Measurements from ENCODE around the gene BOD1. TPM values are rescaled to one million over a fixed set of nuclear protein-coding genes. Genes with fewer than 3 reads are reported as not detected.
A peak's percentile ranks its signal among the peaks of the same experiment; 100 is the strongest.

The BOD1 gene
- total RNA-seq: 10 to 100 TPM; 14.3 to 15.9 TPM

DNA sequence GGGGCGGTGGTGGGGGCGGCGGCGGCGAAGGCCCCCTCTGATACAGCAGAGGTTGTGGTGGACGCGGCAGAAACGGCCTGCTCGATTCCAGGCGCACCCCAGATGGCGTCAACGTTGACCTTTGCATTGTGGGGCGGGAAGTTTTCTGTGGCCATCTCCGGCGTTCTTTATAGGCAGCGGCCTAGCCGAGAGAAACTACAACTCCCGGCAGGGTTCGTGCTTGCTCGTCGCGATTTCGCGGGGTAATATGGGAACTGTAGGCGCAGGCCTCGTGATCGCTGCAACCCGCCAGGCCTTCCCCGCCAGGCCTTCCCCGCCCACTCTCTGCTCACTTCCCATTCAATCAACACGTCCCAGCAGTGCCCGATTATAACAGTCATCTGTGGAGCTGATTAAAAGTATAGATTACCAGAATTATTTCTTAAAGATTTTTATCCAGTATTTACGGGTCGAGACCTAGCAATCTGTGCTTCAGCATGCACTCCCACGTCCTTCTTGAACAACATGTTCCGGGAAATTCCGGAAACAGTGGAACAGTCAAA is at the start of gene BOD1:
BOD1 (minus strand) TSS at position 74 of the 542 bp plus-strand sequence. CDS start 214 bp downstream, outside the sequence.
- peak; percentile 96 for DNase-seq
- H3K27me3 Mint-ChIP-seq: no peaks in the 10 kb centered on the region
- CTCF ChIA-PET: interaction anchor here (0.6 to 4.3 kb wide), 23 partner anchors 9 to 695 kb away, joined by 3 to 53 read pairs (median 5); partner anchors contain the start of gene CPEB4
- peak within 1 kb of the TSS; percentile 74 for H3K27ac Mint-ChIP-seq
- H3K36me3 Mint-ChIP-seq (ENCODE audit: low read depth): peaks cover 11% of the 10 kb centered on the region
- H3K4me1 Mint-ChIP-seq: peaks cover 35% of the 10 kb centered on the region
- peak within 1 kb of the TSS; percentile 81 for H3K4me3 Mint-ChIP-seq
- no peaks in the 10 kb centered on the region for H3K9me3 Mint-ChIP-seq
- POLR2A ChIA-PET: interaction anchor here (1.0 to 1.9 kb wide), 12 partner anchors 8 to 357 kb away, joined by 3 to 11 read pairs (median 4); partner anchors contain the start of gene CPEB4

- no peaks in the 10 kb centered on the region for H3K27me3 Mint-ChIP-seq
- no peak for DNase-seq
- CTCF ChIA-PET: no interaction called here
- no peaks in the 10 kb centered on the region for H3K9me3 Mint-ChIP-seq
- no peak overlapping the region for H3K27ac Mint-ChIP-seq
- no peaks in the 10 kb centered on the region for H3K4me1 Mint-ChIP-seq
- H3K4me3 Mint-ChIP-seq: no peak overlapping the region
- POLR2A ChIA-PET: no interaction called here
- no peaks in the 10 kb centered on the region for H3K36me3 Mint-ChIP-seq (ENCODE audit: low read depth)
These were observed 48.9 kb upstream of the BOD1 start for GRCh38 chr5:173665326-173665725.

- H3K9me3 Mint-ChIP-seq: no peaks in the 10 kb centered on the region
- H3K4me1 Mint-ChIP-seq: no peaks in the 10 kb centered on the region
- DNase-seq: no peak
- H3K36me3 Mint-ChIP-seq (ENCODE audit: low read depth): no peaks in the 10 kb centered on the region
- no peak overlapping the region for H3K27ac Mint-ChIP-seq
- CTCF ChIA-PET: no interaction called here
- POLR2A ChIA-PET: no interaction called here
- no peak overlapping the region for H3K4me3 Mint-ChIP-seq
- no peaks in the 10 kb centered on the region for H3K27me3 Mint-ChIP-seq
These were observed 47.7 kb upstream of the BOD1 start for GRCh38 chr5:173664154-173664526.

- Mint-ChIP-seq H3K27ac (no peak overlapping the region), H3K4me1 (no peaks in the 10 kb centered on the region), H3K36me3 (ENCODE audit: low read depth) (no peaks in the 10 kb centered on the region), H3K4me3 (no peak overlapping the region), H3K9me3 (no peaks in the 10 kb centered on the region), H3K27me3 (no peaks in the 10 kb centered on the region)
- ChIA-PET POLR2A (no interaction called here), CTCF (no interaction called here)
- no peak for DNase-seq
These were observed 47.1 kb upstream of the BOD1 start for GRCh38 chr5:173663352-173664153.

DNA sequence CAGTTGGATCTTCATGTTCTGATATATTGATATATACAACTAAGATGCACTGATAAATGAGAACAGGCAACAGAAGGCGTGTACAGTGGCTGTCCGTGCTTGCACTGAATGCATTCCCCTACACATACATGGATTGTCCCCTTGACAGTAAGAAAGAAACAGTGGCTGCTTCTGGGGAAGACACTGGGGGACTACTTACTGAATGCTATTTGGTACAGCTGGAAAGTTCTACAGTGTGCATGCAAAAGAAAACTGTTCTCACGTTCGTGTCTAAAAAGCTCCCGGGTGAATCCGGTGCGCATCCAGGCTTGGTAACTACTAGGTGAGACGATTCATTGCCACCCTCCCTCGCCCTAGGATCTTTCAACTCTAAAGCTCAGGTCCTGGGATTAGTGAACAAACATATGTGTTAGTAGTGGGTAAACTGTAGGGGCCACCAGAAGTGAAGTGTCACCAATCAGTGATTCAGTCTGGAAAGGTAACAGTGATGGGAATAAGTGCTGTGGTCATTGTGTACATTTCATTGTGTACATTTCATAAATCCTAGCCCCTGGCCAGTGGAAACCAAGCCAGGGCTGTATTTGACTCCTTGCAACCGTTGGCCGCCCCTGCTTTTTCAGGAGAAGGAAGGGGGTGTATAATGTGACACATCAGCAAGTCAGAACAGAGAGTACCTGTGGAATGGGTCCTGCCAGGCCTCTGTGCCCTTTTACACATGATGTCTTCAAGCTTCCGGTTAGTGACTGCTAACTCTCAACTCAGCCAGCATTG is 46.3 kb upstream of the BOD1 start:
- Mint-ChIP-seq H3K4me1 (no peaks in the 10 kb centered on the region), H3K9me3 (no peaks in the 10 kb centered on the region), H3K27ac (no peak overlapping the region), H3K4me3 (no peak overlapping the region), H3K36me3 (ENCODE audit: low read depth) (no peaks in the 10 kb centered on the region), H3K27me3 (no peaks in the 10 kb centered on the region)
- no peak for DNase-seq
- ChIA-PET POLR2A (no interaction called here), CTCF (no interaction called here)

DNA sequence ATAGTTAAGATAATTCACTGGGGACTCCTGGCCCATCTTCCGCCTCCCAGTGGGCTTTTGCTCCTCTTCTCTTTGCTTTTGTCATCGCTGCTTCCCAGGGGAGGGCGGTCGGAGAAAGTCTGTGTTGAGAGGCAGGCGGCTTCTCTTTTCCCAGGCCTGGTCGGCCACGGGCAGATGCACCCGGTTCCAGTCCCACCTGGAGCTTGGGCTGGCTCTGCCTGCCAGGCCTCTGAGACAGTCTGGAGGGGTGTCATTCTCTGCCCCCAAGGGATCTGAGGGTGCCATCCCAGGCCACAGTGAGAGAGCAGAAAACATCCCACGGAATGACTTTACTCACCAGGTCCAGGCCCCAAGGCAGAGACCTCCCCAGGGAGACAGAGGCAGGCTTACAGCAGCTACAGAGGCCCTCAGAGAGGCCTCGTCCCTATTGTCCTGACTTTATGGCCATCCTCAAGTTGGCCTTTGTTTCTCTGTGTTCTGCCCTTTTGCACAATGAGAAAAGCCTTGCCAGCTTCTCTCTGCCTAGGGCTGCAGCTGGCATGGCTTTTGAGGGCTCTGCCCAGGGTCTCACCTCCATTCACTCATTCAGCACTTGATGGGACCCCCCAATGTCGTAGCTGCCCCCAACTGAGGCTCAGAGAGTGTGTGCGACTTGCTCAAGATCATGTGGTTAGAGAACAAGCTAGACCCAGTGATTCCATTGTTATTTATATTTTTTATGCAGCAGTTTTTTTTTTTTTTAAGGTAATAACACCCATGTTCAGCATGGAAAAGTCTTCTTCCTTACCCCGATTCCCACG is 44.2 kb upstream of the BOD1 start:
- Mint-ChIP-seq H3K9me3 (no peaks in the 10 kb centered on the region), H3K4me3 (no peak overlapping the region), H3K36me3 (ENCODE audit: low read depth) (no peaks in the 10 kb centered on the region), H3K27ac (no peak overlapping the region), H3K4me1 (no peaks in the 10 kb centered on the region), H3K27me3 (no peaks in the 10 kb centered on the region)
- POLR2A ChIA-PET: no interaction called here
- no peak for DNase-seq
- CTCF ChIA-PET: no interaction called here

DNA sequence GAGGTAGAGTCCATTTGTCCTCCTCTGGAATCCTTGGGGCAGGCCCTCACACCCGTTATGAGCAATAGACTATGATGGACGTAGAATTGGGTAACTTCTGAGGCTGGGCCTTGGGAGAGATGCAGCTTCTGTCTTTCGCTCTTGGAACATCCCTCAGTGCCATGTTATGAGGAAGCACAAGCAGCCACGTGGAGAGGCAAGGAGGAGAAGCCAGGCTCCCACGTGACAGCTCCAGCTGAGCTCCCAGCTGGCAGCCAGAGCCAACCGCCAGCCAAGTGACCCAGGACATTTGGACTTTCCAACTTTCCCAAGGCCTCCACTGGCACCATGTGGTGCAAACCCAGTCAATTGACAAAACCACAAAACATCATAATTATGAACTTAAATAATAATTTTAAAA is 43.0 kb upstream of the BOD1 start:
- Mint-ChIP-seq H3K36me3 (ENCODE audit: low read depth) (no peaks in the 10 kb centered on the region), H3K4me3 (no peak overlapping the region), H3K27ac (no peak overlapping the region), H3K4me1 (no peaks in the 10 kb centered on the region), H3K9me3 (no peaks in the 10 kb centered on the region), H3K27me3 (peaks cover 2% of the 10 kb centered on the region)
- POLR2A ChIA-PET: no interaction called here
- CTCF ChIA-PET: no interaction called here
- DNase-seq: no peak

DNA sequence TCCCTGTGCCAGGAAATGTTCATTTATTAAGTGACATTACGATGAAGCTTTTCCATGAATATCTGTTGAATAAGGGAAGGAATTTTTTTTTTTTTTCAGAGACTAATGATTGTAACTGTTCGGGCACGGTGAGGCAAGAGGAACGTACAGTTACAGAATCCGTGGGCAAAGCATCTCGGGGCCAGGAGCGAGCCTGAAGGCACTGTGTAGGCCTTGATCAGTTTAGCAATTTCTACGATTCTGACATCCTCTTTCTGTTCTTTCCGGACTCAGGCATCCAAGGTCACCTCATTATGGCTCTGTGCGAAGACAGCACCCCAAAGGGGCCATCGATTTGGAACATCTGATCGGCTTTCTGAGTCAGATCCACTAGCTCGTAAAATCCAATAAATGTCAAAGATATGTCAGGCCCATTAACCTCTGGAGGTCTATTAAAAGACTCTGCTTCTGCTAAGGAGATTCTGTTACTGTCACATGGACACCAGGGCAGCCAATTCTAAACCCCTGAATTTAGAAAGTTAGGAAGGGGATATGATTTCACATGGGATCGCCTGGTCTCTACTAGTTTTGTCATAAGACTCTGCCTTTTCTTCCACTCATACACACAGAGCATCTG is 41.4 kb upstream of the BOD1 start:
- DNase-seq: no peak
- Mint-ChIP-seq H3K36me3 (ENCODE audit: low read depth) (no peaks in the 10 kb centered on the region), H3K9me3 (no peaks in the 10 kb centered on the region), H3K4me3 (no peak overlapping the region), H3K27me3 (peaks cover 2% of the 10 kb centered on the region), H3K4me1 (no peaks in the 10 kb centered on the region), H3K27ac (no peak overlapping the region)
- ChIA-PET CTCF (no interaction called here), POLR2A (no interaction called here)

DNA sequence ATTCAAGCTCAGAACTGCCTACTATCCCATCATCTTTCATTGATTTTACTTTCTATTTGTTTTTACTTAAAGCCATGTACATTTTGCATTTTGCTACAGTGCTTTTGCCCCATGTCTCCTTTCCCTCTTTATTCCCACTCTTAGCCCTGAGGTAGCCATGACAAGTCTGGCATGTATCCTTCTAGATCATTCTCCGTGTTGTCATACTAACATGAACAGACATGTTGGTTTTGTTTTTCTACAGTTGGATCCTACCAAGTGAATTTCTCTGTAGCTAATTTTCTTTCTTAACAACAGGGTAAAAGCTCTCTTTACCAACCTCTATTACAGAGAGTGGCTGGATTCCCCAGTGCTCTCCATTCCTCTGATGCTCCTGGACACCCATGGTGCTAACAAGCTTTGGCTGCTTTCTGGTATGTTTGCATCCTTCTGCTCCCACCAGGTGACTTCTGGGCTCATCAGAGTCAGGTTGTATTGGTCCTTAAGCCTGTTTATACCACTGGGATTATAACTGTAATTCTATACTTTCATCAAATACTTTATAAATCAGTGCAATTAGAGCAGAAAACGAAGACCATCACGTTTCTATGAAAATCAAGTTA is 38.8 kb upstream of the BOD1 start:
- no peak overlapping the region for H3K27ac Mint-ChIP-seq
- ChIA-PET POLR2A (no interaction called here), CTCF (interaction anchor here (1.5 kb wide), 1 partner anchor 40 kb away, joined by 5 read pairs; the partner anchor contains the start of gene BOD1)
- H3K9me3 Mint-ChIP-seq: no peaks in the 10 kb centered on the region
- no peak for DNase-seq
- H3K36me3 Mint-ChIP-seq (ENCODE audit: low read depth): no peaks in the 10 kb centered on the region
- no peaks in the 10 kb centered on the region for H3K4me1 Mint-ChIP-seq
- peaks cover 25% of the 10 kb centered on the region for H3K27me3 Mint-ChIP-seq
- H3K4me3 Mint-ChIP-seq: no peak overlapping the region

GRCh38 chr5:173653822-173654523 is 37.5 kb upstream of the BOD1 start:
- Mint-ChIP-seq H3K4me3 (no peak overlapping the region), H3K36me3 (ENCODE audit: low read depth) (no peaks in the 10 kb centered on the region), H3K4me1 (no peaks in the 10 kb centered on the region), H3K9me3 (no peaks in the 10 kb centered on the region), H3K27me3 (peaks cover 32% of the 10 kb centered on the region), H3K27ac (no peak overlapping the region)
- CTCF ChIA-PET: interaction anchor here (1.2 to 1.7 kb wide), 2 partner anchors 9 to 319 kb away, joined by 3 to 6 read pairs; no protein-coding TSS in a partner anchor
- DNase-seq: no peak
- POLR2A ChIA-PET: no interaction called here

DNA sequence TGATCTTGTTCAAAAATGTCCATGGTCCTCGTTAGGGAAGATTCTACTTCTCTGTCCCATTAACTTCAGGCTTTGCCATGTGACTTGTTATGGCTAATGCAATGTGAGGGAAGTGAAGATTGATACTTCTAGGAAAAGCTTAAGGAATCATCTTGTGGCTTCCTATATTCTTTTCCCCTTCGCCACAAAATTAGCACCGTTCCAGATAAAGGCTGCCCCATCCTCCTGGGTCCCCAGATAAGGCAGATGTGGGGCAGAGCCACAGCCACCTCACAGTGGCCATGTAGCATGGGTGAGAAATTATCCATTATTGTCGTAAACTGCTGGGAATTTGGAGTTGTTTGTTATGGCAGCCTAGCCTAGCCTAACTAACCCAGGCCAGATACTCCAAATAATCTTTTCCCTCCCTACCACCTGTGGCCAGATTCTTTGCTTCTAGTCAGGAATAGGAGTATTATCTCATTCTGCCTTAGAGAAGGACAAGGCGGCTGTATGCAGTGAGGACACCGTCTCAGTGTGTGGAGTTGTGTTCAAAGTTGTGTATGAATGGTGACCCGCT is 31.9 kb upstream of the BOD1 start:
- peaks cover 30% of the 10 kb centered on the region for H3K27me3 Mint-ChIP-seq
- no peak overlapping the region for H3K4me3 Mint-ChIP-seq
- no peaks in the 10 kb centered on the region for H3K9me3 Mint-ChIP-seq
- no peaks in the 10 kb centered on the region for H3K4me1 Mint-ChIP-seq
- CTCF ChIA-PET: no interaction called here
- H3K36me3 Mint-ChIP-seq (ENCODE audit: low read depth): no peaks in the 10 kb centered on the region
- POLR2A ChIA-PET: no interaction called here
- no peak for DNase-seq
- H3K27ac Mint-ChIP-seq: no peak overlapping the region

DNA sequence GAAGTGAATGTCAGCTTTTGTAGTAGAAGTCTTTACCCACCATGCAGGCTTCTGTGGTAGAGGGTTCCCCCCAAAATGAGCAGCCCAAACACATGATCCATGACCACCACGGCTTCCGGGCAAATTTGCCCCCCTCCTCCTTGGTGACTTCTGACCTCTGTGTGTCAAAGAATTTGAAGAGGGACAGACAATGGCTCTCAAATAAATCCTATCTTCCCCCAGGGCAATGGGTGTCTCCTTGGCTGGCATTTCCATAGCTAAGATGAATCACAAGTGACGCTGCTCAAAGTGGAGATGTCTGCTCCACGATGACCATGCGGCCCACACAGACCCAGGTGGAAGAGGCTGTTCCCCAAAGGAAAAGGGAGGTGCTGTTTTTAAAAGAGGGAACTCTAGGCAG is 30.2 kb upstream of the BOD1 start:
- H3K4me1 Mint-ChIP-seq: no peaks in the 10 kb centered on the region
- H3K36me3 Mint-ChIP-seq (ENCODE audit: low read depth): no peaks in the 10 kb centered on the region
- H3K9me3 Mint-ChIP-seq: no peaks in the 10 kb centered on the region
- no peak overlapping the region for H3K4me3 Mint-ChIP-seq
- CTCF ChIA-PET: no interaction called here
- H3K27me3 Mint-ChIP-seq: peaks cover 19% of the 10 kb centered on the region
- POLR2A ChIA-PET: no interaction called here
- no peak overlapping the region for H3K27ac Mint-ChIP-seq
- DNase-seq: no peak

All from activated CD4-positive, alpha-beta memory T cell treated with anti-CD3 and anti-CD28 coated beads, Interleukin-2, amount 10 ng/mL, durations not matched to agents 7 days and 5 days (primary cell).